Liver (tissue), 9 donors: Measurements from ENCODE around the gene MYH11. TPM values are rescaled to one million over a fixed set of nuclear protein-coding genes. Genes with fewer than 3 reads are reported as not detected.

Experiments
- DNase-seq: peaks from one replicate; pipeline ENCODE4 v3.0.0-alpha.2; 2017; ENCODE audit warnings: low spot score
- H3K27ac ChIP-seq, 2 donors: one replicate each; pipeline ENCODE4 v1.7.0; 2013; ENCODE audit warnings: inconsistent platforms in 2 of 2, low read length in 2 of 2, control low read depth in 1 of 2, low read depth in 1 of 2, mild to moderate bottlenecking in 1 of 2
- H3K27me3 ChIP-seq, 4 donors: one replicate each; pipeline versions ENCODE4 v1.6.1 to v1.7.0; 2013; ENCODE audit warnings: low read length in 3 of 4, inconsistent platforms in 1 of 4, mild to moderate bottlenecking in 1 of 4, moderate library complexity in 1 of 4; ENCODE audit not compliant: control insufficient read depth in 4 of 4, insufficient read depth in 4 of 4
- H3K36me3 ChIP-seq, 4 donors: one replicate each; pipeline versions ENCODE4 v1.6.1 to v1.7.0; 2013; ENCODE audit warnings: low read length in 3 of 4, mild to moderate bottlenecking in 3 of 4, low read depth in 1 of 4, moderate library complexity in 1 of 4; ENCODE audit not compliant: control insufficient read depth in 4 of 4, insufficient read depth in 3 of 4
- H3K4me1 ChIP-seq, 4 donors: one replicate each; pipeline versions ENCODE4 v1.6.1 to v1.7.0; 2013; ENCODE audit warnings: low read length in 3 of 4, mild to moderate bottlenecking in 3 of 4, moderate library complexity in 1 of 4; ENCODE audit not compliant: control insufficient read depth in 4 of 4, insufficient read depth in 4 of 4
- H3K4me3 ChIP-seq, 3 donors: one replicate each; pipeline versions ENCODE4 v1.6.1 to v1.7.0; 2013; ENCODE audit warnings: low read length in 3 of 3, control low read depth in 1 of 3, low read depth in 1 of 3, mild to moderate bottlenecking in 1 of 3
- H3K9ac ChIP-seq, 2 donors: one replicate each; pipeline ENCODE4 v1.7.0; 2013; ENCODE audit warnings: low read length in 2 of 2, mild to moderate bottlenecking in 2 of 2, moderate library complexity in 2 of 2, control low read depth in 1 of 2, low read depth in 1 of 2
- H3K9me3 ChIP-seq, 4 donors: one replicate each; pipeline versions ENCODE4 v1.6.1 to v1.7.0; 2013; ENCODE audit warnings: low read length in 3 of 4; ENCODE audit not compliant: control insufficient read depth in 4 of 4
- EGR1 ChIP-seq, 2 donors: IDR thresholded peaks; 2 replicates each; pipeline ENCODE4 v1.6.1; 2016 to 2018; ENCODE audit warnings: antibody characterized with exemption in 2 of 2, low read depth in 2 of 2
- FOXA1 ChIP-seq: IDR thresholded peaks from 2 replicates; pipeline ENCODE4 v1.6.1; 2016; ENCODE audit warnings: antibody characterized with exemption
- FOXA2 ChIP-seq: IDR thresholded peaks from 2 replicates; pipeline ENCODE4 v1.6.1; 2016; ENCODE audit warnings: antibody characterized with exemption
- GABPA ChIP-seq, 2 donors: IDR thresholded peaks in 1 of 2; conservative IDR thresholded peaks in 1 of 2; 2 replicates each; pipeline ENCODE4 v1.6.1; 2016; ENCODE audit warnings: antibody characterized with exemption in 2 of 2, mild to moderate bottlenecking in 1 of 2, moderate library complexity in 1 of 2
- JUND ChIP-seq, 2 donors: IDR thresholded peaks; 2 replicates each; pipeline ENCODE4 v1.6.1; 2016; ENCODE audit warnings: antibody characterized with exemption in 2 of 2
- RAD21 ChIP-seq, 2 donors: IDR thresholded peaks; 2 replicates each; pipeline ENCODE4 v1.6.1; 2016; ENCODE audit warnings: antibody characterized with exemption in 2 of 2, mild to moderate bottlenecking in 2 of 2
- SP1 ChIP-seq: IDR thresholded peaks from 2 replicates; pipeline ENCODE4 v1.6.1; 2018; ENCODE audit warnings: antibody characterized with exemption, mild to moderate bottlenecking
- WGBS: extraction: QIAGEN DNeasy Blood & Tissue Kit; methylation state at CpG from one replicate; pipeline ENCODE4 v1.1.7; 2013; 5-methylcytosine and 5-hydroxymethylcytosine counted together
- polyA plus RNA-seq, 2 donors: library from polyadenylated mRNA; stranded (reverse) in 1 of 2; unstranded in 1 of 2; fragments of 200-250 nt in 1 of 2; fragments of >200 nt in 1 of 2; fragmentation: Nextera tagmentation in 1 of 2; extraction: Ambion mirVana in 1 of 2; gene quantifications; one replicate each; pipeline versions ENCODE4 v1.2.1 to v1.2.3, GENCODE V29; 2013 to 2015
- total RNA-seq, 2 donors: library from RNA; depleted of rRNA; stranded (reverse); fragments of >200 nt; gene quantifications; one replicate each; pipeline ENCODE4 v1.2.3, GENCODE V29; 2014
- TF ChIP-seq, protein P1 (sequence below): IDR thresholded peaks from 2 replicates; pipeline ENCODE4 v1.6.1; 2016; ENCODE audit warnings: antibody characterized with exemption, mild to moderate bottlenecking
- TF ChIP-seq, protein P2 (sequence below): IDR thresholded peaks from 2 replicates; pipeline ENCODE4 v1.6.1; 2016; ENCODE audit warnings: antibody characterized with exemption
- TF ChIP-seq, protein P3 (sequence below): IDR thresholded peaks from 2 replicates; pipeline ENCODE4 v1.6.1; 2016; ENCODE audit warnings: antibody characterized with exemption
- TF ChIP-seq, protein P4 (sequence below): IDR thresholded peaks from 2 replicates; pipeline ENCODE4 v1.6.1; 2016; ENCODE audit warnings: antibody characterized with exemption
- donor health status: healthy.
- donor health status: healthy.
- donor health status: healthy.
- donor health status: healthy.
- donor health status: healthy.

MYH11 gene
- total and polyA plus RNA-seq, 4 donors: 0.51 to 33.7 (median 4.0) TPM

DNA sequence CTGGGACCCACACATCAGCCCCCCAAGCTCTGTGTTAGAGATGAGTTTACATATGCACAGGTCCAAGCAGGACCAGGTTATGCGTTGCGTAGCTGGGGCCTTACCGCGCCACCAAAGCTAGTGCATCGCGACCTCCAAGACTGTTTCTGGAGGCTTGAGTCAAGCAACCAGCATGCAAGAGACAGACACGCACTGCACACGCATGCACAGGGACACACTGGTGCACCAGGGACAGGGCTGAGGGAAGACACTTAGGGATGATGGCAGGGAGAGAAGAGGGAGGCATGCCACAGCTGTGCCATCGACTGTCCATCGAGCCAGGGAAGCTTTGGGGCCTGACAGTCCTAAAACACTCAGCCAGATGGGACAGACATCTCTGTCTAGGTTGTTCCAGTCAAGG, 72.8 kb downstream of the MYH11 start (continued):
- TF ChIP-seq, protein P1, sequence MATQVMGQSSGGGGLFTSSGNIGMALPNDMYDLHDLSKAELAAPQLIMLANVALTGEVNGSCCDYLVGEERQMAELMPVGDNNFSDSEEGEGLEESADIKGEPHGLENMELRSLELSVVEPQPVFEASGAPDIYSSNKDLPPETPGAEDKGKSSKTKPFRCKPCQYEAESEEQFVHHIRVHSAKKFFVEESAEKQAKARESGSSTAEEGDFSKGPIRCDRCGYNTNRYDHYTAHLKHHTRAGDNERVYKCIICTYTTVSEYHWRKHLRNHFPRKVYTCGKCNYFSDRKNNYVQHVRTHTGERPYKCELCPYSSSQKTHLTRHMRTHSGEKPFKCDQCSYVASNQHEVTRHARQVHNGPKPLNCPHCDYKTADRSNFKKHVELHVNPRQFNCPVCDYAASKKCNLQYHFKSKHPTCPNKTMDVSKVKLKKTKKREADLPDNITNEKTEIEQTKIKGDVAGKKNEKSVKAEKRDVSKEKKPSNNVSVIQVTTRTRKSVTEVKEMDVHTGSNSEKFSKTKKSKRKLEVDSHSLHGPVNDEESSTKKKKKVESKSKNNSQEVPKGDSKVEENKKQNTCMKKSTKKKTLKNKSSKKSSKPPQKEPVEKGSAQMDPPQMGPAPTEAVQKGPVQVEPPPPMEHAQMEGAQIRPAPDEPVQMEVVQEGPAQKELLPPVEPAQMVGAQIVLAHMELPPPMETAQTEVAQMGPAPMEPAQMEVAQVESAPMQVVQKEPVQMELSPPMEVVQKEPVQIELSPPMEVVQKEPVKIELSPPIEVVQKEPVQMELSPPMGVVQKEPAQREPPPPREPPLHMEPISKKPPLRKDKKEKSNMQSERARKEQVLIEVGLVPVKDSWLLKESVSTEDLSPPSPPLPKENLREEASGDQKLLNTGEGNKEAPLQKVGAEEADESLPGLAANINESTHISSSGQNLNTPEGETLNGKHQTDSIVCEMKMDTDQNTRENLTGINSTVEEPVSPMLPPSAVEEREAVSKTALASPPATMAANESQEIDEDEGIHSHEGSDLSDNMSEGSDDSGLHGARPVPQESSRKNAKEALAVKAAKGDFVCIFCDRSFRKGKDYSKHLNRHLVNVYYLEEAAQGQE: no peak
- no peak for TF ChIP-seq RAD21 (IDR thresholded peaks at IDR 0.05)
- TF ChIP-seq JUND (IDR thresholded peaks at IDR 0.05): no peak
- TF ChIP-seq FOXA2: no peak
- TF ChIP-seq, protein P2, sequence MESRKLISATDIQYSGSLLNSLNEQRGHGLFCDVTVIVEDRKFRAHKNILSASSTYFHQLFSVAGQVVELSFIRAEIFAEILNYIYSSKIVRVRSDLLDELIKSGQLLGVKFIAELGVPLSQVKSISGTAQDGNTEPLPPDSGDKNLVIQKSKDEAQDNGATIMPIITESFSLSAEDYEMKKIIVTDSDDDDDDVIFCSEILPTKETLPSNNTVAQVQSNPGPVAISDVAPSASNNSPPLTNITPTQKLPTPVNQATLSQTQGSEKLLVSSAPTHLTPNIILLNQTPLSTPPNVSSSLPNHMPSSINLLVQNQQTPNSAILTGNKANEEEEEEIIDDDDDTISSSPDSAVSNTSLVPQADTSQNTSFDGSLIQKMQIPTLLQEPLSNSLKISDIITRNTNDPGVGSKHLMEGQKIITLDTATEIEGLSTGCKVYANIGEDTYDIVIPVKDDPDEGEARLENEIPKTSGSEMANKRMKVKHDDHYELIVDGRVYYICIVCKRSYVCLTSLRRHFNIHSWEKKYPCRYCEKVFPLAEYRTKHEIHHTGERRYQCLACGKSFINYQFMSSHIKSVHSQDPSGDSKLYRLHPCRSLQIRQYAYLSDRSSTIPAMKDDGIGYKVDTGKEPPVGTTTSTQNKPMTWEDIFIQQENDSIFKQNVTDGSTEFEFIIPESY: no peak
- TF ChIP-seq, protein P3, sequence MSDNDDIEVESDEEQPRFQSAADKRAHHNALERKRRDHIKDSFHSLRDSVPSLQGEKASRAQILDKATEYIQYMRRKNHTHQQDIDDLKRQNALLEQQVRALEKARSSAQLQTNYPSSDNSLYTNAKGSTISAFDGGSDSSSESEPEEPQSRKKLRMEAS: no peak

DNA sequence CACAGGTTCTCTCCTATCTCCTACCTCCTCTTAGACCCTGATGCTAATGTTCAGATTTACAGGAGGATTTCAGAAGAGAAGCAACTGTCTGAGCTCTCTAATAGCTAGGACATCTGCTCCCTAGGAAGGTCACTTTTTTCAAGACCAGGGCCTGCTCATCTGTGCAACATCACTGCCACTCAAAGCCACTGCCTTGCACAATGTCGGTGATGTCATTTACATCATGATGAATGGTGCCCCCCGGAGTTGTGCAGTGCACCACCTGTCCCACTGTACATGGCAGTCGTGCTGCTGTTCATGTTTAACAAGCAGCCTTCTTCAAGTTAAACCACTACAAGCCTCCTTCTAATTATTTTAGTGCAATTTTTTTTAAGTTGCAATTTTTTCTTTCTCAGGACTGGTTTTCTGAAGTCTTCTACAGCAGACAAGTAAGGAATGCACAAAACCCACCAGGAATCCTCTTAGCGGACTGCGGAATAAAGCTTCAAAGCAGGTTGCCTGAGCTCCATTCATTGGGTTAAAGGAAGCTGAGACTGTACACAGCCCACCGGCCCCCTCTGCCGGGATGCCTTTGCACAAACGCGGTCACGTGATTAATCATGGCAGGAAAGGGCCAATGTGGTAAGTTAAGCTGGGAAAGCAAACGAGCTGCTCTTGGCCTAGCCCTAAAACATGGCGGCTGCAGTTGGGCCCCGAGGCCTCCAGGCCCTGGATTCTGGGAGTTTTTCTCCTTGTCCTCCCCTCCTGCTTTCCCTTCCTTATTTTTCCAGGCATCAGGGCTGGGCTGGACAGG, 74.1 kb downstream of the MYH11 start:
- Histone ChIP-seq H3K27ac (no peak overlapping the region), H3K9ac (no peak overlapping the region), H3K9me3 (no peaks in the 10 kb centered on the region), H3K36me3 (no peaks in the 10 kb centered on the region), H3K4me3 (no peak overlapping the region), H3K27me3 (no peaks in the 10 kb centered on the region), H3K4me1 (no peaks in the 10 kb centered on the region)
- no peak for TF ChIP-seq RAD21 (IDR thresholded peaks at IDR 0.05)
- TF ChIP-seq GABPA (IDR thresholded peaks at IDR 0.05 in 1 of 2, conservative IDR thresholded peaks at IDR 0.05 in 1 of 2): no peak
- TF ChIP-seq JUND (IDR thresholded peaks at IDR 0.05): no peak
- whole genome bisulfite sequencing: 70% methylated on average over 13 of the region's 13 CpGs
- no peak for DNase-seq

DNA sequence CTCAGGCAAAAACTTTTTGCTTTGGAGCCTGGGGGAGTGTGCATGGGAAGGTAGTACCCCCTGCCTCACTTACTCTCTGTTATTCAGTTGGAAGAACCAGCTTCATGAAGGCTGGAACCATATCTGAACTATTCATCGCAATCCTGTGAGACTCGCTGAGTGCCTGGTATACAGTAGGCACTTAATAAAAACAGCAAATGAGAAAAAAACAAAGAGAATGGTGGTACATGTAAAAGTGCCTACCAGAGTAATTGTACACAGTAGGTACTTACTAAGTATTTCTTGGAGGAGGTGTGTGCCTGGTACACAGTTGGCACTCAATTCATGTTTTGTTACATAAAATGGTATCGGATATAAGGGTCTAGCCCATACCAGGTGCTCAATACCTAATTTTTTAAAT, 75.2 kb downstream of the MYH11 start:
- H3K9me3 ChIP-seq: no peaks in the 10 kb centered on the region
- 96% methylated on average over 3 of the region's 3 CpGs for WGBS
- TF ChIP-seq EGR1 (IDR thresholded peaks at IDR 0.05; ENCODE audit: low read depth in 2 of 2) (no peak), JUND (IDR thresholded peaks at IDR 0.05) (no peak), RAD21 (IDR thresholded peaks at IDR 0.05) (no peak), SP1 (no peak), FOXA1 (no peak)
- TF ChIP-seq, protein P1: no peak
- TF ChIP-seq, protein P4, sequence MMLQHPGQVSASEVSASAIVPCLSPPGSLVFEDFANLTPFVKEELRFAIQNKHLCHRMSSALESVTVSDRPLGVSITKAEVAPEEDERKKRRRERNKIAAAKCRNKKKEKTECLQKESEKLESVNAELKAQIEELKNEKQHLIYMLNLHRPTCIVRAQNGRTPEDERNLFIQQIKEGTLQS: no peak
- H3K4me3 ChIP-seq: no peak overlapping the region
- H3K36me3 ChIP-seq: no peaks in the 10 kb centered on the region
- H3K9ac ChIP-seq: no peak overlapping the region
- H3K27ac ChIP-seq: no peak overlapping the region
- no peaks in the 10 kb centered on the region for H3K4me1 ChIP-seq
- no peaks in the 10 kb centered on the region for H3K27me3 ChIP-seq
- no peak for DNase-seq
